NK-92 treated with Interleukin-12 subunit alpha and Interleukin-12 subunit beta, amount 100 ng/mL, for 24 hours (cell line): ENCODE measurements around the gene NUP188.
A peak's percentile ranks its signal among the peaks of the same experiment; 100 is the strongest.

Source experiments
- DNase-seq: peaks from one replicate; lab custom pipeline; 2025; lab: John Stamatoyannopoulos, UW

NUP188 gene, protein sequence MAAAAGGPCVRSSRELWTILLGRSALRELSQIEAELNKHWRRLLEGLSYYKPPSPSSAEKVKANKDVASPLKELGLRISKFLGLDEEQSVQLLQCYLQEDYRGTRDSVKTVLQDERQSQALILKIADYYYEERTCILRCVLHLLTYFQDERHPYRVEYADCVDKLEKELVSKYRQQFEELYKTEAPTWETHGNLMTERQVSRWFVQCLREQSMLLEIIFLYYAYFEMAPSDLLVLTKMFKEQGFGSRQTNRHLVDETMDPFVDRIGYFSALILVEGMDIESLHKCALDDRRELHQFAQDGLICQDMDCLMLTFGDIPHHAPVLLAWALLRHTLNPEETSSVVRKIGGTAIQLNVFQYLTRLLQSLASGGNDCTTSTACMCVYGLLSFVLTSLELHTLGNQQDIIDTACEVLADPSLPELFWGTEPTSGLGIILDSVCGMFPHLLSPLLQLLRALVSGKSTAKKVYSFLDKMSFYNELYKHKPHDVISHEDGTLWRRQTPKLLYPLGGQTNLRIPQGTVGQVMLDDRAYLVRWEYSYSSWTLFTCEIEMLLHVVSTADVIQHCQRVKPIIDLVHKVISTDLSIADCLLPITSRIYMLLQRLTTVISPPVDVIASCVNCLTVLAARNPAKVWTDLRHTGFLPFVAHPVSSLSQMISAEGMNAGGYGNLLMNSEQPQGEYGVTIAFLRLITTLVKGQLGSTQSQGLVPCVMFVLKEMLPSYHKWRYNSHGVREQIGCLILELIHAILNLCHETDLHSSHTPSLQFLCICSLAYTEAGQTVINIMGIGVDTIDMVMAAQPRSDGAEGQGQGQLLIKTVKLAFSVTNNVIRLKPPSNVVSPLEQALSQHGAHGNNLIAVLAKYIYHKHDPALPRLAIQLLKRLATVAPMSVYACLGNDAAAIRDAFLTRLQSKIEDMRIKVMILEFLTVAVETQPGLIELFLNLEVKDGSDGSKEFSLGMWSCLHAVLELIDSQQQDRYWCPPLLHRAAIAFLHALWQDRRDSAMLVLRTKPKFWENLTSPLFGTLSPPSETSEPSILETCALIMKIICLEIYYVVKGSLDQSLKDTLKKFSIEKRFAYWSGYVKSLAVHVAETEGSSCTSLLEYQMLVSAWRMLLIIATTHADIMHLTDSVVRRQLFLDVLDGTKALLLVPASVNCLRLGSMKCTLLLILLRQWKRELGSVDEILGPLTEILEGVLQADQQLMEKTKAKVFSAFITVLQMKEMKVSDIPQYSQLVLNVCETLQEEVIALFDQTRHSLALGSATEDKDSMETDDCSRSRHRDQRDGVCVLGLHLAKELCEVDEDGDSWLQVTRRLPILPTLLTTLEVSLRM (N-terminal part only)

DNA sequence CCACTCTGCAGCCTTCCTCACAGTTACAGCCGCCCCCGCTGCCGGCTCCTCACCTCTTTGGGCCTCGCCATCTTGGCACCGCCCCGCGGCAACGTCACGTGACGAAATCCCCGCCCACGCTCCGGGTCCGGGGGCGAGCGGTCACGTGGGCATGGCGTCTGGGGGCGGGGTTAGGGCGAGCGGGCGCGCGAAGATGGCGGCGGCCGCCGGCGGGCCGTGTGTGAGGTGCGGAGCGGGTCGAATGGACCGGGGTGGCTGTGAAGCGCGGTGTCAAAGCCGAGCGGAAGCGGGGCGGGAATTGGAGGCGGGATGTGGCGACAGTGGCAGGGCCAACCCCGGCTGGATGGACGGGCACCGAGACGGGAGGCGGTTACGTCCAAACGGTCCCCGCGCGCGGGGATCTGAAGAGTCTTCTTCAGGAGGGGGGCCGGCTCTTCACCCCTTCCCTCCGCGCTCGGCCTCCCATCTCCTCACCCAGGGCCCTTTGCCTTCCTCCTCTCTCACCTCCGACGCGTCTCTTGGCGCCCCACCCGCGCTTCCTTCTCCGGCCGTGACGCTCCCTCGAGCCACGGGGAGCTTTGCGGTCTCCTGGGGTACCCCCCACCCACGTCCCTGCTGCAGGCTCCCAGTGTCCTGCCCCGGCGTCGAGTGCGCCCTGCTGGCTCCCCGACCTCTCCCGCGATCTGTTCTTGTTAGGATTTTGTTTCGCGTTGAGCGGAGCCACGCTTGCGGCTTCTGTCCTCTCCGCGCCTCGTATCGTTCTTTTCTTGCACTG lies at the start of gene NUP188, which contains the start of gene DOLK:
TSS of gene NUP188 (plus strand) at position 173 of the 775 bp plus-strand sequence. CDS start at position 194, 21 bp downstream.
TSS of gene DOLK (minus strand) at position 77 of the 775 bp plus-strand sequence. CDS start 300 bp downstream, outside the sequence.
- peak; percentile 87 for DNase-seq

DNA sequence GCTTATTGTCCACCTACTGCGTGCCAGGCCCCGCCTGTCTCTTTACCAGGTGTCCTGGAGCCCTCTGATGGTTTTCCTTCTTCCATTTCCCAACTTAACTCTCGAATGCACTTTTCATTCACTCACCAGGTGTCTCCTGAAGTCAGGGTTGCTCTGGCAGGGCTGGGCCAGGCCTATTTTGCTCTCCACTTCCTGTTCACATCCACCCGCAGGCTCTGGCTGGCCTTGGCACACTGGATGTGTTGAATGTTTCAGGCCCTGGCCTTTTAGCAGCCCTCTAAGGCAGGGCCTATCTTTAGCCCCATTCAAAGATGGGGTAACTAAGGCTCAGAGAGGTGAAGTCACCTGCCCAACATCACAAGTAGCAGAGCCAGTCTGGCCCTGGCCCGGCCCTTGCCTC lies 49.1 kb upstream of the NUP188 start:
- no peak for DNase-seq

DNA sequence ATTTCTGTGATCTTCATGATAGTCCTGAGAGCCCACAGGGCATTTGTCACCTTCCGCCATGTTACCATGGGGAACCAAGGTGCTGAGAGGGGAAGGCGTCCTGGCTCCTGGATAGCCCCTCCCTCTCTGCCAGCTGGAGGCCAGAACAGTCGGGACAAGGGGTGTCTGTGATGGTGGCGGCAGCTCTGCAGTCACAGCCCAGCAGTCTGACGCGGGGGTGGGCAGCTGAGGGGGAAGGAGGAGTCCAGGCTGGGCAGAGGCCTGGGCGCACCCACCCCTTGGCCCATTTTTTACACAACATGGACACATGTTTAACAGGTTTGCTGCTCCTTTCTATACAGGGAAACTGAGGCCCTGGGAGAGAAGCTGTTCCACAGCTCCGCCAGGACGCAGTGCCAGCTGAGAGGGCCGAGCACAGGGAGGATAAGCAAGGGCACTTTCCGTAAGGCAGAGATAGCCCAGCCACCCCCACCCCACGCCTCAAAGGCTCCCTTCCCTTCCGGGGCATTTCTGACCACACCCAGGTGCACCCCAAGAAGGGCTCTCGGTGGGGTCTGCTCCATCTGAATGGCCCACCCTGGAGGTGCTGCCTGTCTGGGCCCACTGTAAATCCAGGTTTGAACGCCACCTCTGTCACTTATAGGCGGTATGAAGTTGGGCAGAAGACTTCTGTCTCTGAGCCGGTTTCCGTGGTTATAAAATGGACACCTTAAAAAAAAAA lies 48.5 kb upstream of the NUP188 start:
- DNase-seq: no peak

DNA sequence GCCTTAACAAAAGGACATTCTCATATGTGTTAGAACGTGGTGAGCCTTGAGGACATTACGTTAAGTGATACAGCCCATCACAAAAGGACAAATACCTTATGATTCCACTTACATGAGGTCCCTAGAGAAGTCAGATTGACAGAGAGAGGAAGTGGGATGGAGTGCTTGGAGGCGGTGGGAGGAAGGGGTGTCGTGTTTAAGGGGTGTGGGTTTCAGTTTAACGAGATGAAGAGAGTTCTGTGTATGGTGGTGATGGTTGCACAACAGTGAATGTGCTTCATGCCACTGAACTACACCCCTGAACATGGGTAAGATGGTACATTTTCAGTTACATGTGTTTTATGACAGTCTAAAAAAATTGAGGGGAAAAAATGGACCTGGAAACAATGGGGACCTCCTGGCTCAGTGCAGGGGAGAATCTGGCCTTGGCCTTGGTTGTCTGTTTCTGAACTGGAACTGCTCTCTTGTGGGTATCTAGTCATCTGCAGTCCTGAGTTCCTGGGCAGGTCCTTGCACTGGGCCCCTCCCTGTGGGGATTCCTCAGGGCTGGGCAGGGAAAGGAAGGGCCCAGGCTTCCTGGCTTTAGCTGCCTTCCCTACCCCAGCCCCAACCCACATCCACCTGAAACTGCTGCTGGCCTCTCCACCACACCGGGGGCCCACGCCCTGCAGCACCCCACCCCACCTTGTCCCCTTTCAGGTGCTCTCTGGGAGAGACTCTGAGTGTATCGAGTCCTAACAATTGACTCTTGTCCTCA lies 47.8 kb upstream of the NUP188 start:
- no peak for DNase-seq

DNA sequence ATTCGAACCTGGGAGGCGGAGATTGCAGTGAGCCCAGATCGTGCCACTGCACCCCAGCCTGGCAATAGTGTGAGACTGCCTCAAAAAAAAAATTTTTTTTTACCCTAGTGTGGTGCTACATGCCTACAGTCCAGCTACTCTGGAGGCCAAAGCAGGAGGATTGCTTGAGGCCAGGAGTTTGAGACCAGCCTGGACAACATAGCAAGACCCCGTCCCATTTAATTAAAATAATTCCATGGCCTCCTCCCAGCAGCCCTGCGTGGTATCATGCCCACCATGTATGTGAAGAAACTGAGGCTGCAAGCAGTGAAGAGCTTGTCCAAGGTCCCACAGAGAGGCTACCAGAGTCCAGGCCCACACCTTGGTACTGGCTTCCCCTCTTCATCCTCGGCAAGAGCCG lies 46.1 kb upstream of the NUP188 start:
- no peak for DNase-seq

DNA sequence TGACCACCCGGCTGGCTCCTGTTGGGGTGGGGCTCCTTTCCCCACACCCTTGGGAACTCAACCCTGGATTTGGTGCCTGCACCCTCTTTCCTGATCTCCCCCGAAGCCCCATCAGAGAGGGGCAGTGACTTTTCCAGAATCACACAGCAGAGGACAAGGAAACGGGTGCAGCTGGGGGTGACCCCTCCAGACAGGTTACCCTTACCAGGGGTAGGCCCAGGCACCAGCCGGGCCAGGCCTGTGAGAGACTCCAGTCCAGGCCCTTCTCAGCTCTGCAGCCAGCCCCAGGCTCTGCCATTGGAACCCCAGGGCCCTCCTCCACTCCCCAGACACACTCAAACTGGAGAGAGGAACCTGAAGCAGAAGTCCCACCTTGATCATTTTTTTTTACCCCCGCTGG lies 45.7 kb upstream of the NUP188 start:
- no peak for DNase-seq

DNA sequence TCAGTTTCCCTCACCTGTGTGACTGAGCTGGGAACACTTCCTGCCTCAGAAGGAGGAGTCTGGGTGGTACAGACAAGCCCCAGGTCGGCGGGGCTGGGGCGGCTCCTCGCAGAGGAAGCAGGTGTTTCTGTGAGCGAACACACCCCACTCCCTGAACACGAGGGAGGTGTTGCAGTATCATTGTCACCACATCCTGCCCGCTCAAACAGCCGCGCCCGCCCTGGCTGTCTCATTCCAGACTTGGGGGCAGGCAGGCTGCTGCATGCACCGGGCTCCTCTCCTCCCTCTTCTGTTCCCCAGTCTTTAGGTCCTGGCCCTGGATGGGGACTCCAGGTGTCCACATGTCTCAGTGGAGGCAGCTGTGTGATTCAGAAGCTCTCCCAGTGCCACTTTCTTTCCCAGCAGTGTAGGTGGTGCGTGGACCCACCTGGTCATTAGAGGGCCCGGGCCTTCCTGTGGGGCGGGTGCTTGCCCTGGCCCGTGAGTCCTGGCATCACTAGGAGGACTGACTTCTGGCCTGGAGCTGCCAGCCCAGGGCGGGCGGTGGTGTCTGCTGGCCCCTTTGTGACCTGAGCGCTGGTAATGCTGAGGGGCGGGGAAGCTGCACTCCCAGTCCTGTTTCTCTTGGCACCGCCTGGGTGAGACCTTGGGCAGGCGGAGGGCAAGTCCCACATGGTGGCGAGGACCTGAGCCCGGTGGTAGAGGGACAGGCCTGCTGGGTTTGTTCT lies 45.0 kb upstream of the NUP188 start:
- DNase-seq: peak; percentile 62

DNA sequence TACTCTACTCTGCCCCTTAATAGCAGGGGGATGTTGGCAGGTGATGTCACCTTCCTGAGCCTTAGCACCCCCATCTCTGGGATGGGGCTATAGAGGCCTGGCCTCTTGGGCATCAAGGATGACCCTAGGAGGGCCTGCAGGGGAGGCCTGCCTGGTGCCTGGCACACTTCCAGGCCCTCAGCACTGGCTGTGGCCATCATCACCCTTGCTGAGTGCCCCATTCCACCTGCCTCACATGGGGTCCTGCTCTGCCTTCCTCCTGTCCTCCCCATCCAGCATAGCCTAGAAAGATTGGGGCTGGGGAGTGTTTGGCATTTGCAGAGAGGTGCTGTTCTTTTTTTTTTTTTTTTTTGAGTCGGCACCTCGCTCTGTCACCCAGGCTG lies 44.4 kb upstream of the NUP188 start:
- DNase-seq: no peak

DNA sequence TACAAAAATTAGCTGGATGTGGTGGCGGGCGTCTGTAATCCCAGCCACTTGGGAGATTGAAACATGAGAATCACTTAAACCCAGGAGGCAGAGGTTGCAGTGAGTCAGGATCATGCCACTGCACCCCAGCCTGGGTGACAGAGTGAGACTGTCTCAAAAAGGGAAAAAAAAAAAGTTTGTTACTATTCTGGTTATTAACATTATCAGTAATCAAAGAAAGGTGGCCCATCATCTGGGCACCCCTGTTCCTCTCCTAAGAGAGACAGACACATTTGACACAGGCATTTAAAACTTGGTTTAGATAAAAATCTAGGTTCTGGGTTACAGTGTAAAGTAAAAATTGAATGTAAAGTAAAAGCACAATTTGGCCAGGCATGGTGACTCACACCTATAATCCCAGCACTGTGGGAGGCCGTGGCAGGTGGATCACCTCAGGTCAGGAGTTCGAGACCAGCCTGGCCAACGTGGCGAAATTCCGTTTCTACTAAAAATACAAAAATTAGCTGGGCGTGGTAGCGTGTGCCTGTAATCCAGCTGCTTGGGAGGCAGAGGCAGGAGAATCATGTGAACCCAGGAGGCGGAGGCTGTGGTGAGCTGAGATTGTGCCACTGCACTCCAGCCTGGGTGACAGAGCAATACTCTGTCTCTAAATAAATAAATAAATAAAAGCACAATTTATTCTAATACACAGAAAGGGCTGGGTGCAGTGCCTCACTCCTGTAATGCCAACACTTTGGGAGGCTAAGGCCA lies 43.5 kb upstream of the NUP188 start:
- DNase-seq: no peak

DNA sequence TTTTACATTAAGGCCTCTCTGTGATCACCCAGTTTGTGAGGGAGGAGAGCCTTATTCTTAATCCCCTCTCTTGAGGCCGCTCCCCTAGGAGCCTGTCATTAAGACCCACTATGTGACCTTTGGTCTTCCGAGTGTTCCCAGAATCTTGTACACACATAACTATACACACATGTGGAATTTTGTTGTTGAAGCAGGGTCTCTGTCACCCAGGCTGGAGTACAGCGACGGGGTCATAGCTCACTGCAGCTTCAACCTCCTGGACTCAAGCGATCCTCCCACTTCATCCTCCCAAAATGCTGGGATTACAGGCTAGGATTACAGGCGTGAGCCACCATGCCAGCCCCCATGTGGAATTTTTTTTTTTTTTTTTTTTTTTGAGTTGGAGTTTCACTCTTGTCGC lies 41.5 kb upstream of the NUP188 start:
- no peak for DNase-seq

DNA sequence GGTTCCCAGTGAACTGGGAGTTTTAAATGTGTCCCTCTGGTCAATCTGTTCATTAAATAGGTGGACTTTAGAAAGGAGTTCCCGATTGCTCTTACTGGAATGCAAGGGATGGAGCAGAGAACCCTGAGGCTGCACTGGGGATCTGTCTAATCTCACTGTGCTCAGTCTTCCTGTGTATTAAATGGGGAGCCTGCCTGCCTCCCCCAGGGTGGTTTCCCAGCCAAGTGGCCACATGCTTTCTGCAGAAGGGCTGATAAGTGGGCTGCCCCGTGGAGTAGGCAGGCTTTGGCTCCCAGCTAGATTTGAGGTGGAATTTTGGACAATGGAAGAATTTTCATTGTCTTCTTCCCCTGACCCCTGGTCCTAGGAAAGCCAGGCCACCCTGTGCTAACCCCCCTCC lies 40.8 kb upstream of the NUP188 start:
- DNase-seq: no peak

DNA sequence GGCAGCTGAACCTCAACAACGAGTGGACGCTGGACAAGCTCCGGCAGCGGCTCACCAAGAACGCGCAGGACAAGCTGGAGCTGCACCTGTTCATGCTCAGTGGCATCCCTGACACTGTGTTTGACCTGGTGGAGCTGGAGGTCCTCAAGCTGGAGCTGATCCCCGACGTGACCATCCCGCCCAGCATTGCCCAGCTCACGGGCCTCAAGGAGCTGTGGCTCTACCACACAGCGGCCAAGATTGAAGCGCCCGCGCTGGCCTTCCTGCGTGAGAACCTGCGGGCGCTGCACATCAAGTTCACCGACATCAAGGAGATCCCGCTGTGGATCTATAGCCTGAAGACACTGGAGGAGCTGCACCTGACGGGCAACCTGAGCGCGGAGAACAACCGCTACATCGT lies 39.1 kb upstream of the NUP188 start:
- no peak for DNase-seq

DNA sequence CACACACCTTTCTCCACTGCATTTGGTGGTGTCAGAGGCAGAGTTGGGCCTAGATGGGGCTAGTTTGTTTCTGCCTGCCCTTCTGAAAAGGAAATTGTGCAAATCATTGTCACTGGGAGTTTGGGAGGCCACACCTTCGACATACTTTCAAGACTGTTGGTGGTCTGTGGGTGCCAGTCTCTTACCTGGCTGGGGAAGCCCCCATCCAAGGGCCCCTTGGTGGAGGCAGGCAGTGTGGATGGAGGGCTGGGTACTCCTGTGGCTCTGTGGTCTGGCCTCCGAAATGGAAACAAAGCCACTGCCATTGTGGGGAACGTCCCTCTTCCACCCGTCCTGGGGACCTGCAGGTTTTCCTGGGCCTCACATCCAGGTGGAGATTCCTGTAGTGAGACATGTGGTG lies 37.6 kb upstream of the NUP188 start:
- DNase-seq: no peak

DNA sequence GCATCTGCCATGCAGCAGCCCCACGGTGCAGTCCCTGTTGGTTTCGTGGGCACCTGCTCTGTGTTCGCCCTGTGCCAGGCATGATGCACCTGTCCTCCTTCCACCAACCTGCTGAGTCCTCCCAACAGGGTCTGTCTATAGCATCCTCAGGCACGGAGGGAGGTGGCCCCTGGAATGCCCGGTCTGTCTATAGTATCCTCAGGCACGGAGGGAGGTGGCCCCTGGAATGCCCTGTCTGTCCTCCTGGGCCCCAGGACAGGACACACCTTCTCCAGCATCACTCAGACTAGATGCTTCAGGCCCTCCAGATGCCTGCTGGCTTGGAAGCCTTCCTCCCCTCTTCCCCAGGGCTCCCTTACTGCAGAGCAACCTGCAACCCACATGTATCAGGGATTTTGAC lies 36.6 kb upstream of the NUP188 start:
- DNase-seq: no peak

DNA sequence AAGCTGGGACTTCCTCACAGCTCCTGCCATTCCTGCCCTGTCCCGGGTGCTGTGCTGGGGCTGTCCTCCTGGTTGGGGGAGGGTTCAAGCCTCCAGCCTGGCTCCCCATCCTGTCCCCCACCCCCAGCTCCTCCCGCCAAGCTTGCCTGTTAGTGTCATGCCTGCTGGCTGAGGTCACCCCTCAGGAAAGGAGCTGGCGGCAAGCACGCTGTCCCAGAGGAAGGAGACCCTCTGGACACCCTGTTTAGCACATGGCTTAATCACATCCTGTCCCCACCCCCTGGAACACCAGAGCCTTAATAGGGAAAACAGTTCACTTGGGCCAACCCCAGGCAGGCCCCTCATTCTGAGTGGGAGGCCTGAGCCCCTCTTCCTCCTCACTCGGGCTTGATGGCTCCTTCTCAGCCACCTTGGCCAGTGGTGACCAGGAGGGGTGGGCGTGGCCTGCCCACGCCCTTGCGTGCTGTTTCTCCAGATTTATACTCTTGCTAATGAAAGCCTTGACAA lies 35.9 kb upstream of the NUP188 start:
- DNase-seq: no peak

DNA sequence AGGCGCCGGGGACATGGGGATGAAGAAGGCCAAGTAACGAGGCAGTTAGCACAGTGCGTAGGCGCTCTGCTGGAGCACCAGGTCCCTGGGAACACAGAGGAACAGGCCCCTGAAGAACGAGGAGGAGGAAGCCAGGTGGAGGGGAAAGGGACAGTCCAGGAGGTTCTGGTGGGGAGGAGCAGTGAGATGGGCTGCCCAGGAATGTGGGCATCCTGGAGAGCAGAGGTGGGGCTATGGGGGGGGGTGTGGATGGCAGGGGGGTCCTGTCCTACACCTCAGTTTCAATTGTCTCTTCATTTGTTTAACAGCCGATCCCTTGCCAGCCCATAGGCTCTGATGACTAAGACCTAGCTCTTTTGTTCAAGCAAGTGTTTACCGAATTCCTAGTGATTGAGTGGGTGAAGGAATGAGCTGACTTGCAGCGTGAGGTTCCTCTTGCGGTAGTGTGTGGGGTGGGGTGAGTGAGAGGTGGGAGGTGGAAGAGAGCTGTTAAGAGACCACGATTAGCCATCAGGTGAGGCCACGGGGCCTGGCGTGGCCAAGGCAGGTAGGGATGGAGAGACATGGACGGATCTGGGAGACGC lies 35.1 kb upstream of the NUP188 start:
- DNase-seq: no peak

DNA sequence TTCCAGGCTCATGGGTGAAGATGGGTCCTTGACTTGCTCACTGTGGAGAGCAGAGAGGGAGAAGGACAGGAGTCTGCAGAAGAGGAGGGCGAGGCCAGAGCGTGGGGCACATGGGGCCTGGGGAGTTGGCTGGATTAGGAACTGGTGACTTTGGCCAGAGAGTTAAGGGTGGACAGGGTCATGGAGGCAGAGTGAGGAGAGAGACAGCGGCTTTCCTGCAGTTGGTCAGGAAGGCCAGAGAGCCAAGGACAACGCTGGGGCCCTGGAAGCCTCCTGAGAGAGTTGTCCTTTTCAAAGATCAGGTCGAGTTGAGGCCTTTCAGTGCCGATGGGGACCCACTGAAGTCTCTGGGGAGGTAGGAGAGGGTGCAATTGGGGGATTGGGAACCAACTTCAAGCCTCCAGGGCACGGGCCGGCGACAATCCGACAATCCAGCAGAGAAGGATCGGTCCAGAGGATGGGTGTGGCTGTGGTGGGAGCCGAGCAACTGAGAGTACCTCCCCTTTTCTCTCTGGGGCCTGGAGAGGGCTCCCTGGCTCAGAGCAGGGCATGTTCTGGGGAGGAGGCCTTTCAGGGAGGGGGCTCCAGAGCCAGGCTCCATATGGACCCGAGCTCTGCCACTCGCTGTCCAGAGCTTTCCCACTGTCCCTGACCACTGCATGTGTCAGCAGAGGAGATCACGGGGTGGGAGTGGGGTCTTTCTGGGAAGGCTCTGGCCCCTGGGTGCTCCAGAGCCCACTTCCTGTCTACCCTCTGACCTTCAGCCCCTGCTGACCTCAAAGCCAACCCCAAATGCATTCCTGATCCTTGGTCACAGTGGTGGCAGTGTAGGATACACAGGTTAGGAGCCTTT lies 34.2 kb upstream of the NUP188 start:
- no peak for DNase-seq
